Fibroblast of skin of scalp (primary cell): Measurements from ENCODE around the gene PPIC.
"Not testable (repeated sequence)": the region's sequence is repeated elsewhere in the genome, so short reads cannot be mapped to it uniquely, and the experiment has no call there.

Experiments used
- DNase-seq: peaks from one replicate; pipeline ENCODE4 v3.0.0-alpha.2; 2013

PPIC gene

GRCh38 chr5:123007754-123008153, 28.8 kb downstream of the PPIC start:
- no peak for DNase-seq

DNA sequence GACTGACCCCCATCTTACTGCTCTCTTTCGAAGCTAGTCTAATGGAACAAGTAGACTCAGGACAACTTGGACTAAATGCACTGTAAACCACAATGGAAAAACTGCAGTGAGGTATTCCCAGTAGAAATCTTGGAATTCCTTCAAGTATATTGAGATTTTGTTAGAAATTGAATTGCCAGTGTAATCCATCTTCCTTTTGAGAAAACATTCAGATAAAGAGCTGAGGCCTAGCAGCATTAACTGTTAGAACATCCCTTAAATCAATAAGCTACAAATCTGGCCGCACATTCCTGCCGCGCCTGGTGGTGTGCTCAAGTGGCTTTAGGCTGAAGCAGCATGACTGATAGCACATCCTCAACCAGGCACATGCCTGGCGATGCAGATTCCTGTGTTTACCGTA, 29.3 kb downstream of the PPIC start:
- peak; percentile 23 for DNase-seq

DNA sequence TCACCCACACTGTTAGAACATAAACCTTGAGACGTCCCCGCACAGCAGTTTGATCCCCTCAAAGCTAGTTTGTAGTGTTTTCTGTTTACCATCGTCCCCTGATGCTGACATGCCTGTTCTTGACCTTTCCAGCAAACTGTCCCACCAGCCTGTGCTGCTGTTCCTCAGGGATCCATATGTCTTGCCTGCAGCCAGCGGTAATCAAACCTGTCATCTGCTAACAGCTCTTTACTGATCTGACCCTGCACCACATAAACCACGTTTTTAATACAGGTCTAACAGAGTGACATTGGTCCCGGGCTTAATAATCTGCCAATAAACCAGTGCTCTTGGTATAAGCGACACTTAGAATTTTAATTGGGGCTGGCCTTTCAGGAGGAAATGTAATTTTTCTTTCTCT, 34.7 kb downstream of the PPIC start:
- DNase-seq = no peak

GRCh38 chr5:123000731-123001130, 35.8 kb downstream of the PPIC start:
- no peak for DNase-seq

GRCh38 chr5:122999947-123000563, 36.5 kb downstream of the PPIC start:
- peak; percentile 39 for DNase-seq

DNA sequence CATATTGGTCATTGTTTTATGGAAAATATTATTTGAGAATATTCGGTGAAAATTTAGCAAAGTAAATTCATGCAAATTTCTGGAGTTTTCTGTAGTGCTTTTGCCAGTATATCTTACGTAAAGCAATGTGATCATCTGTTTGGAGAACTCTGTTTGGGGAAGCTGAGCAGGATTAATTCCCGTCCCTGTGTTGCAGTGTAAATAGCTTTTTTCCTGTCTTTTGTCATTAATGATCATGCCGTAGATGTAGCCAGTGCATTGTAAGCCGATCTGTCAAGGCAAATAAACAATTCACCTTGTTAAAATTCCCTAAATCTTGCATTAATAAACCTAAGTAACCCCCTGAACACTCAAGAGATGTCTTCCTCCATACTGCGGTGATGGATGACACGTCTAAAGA, 39.2 kb downstream of the PPIC start:
- DNase-seq = no peak

DNA sequence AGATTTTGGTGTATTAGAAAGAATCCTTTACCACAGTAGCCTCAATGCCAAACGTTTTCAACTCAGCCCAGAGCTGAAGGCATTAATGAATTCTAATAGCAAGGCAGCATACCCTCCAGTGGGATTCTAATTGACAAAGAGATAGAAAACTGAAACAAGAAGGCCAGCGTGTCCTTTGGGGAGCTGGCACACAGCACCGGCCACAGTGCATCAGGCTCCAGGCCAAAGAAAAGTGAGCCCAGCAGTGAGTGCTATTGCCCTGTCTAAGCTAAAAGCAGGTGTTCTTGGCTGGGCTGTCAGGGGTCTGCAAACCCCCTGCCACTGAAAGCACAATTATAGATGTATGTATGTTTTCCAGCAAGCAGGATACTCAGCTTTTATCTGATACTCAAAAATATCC, 40.4 kb downstream of the PPIC start:
- DNase-seq = no peak

DNA sequence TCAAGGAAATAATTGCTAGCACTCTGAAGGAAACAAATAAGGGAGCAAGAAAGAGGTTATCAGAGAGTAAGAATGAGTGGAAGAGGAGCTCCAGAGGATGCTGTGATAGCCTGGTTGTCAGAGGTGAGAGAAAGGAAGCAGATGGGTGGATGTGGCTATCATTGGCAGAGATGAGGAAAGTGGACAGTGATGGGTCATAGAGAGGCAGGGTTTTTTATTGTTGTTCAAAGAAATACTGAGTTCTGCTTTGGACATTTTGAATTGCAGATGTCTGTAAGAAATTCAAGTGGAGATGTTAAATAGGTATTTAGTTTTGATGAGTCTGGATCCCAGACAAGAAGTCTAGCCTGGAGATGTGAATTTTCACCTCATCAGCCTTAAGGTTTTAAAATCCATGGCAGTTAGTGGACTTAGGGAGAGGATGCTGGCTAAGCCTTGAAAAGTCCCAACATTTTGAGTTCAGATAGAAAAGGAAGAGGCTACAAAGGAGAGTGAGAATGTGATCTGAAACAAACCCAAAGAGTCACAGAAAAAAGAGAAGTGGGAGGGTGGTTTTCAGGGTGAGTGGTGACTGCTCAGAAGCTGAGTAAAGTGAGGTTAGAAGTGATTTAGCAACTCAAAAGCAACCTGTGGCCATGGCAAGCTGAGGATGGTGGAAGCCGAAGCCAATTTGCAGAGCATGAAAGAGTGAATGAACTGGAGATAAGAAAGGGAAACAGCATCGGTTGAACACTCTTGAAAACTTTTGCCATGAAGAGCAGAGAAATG, 50.4 kb downstream of the PPIC start:
- DNase-seq = no peak

DNA sequence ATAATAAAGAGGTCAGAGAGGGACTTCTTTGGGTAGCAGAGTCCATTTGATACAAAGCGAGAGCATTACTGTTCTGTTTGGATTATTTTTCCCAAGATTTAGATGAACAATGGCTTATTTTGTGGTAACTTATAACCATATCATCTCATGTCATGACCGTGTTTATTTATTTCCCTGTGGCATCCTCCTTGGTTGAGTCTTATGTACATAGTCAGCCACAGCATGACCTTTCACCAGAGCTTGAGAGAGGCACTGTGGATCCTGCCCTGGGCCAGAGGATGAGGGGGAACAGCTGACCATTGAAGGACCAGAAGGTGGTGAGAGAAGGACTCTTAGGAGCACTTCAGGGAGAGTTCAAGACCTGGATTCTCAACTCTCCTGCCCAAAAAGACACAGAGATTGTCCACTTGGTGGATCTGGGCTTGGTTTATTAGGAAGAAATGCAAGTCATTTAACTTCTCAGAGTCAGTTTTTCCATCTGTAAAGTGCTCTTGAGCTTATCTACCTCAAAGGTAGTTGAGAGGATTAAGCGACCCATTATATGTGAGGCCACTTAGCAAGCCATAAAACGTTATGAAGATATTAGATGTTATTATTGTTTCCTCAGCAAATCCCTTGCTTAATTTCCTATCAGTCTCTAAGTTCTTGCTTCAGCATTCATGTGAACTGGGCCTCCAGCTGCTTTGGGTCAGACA, 51.4 kb downstream of the PPIC start:
- no peak for DNase-seq

DNA sequence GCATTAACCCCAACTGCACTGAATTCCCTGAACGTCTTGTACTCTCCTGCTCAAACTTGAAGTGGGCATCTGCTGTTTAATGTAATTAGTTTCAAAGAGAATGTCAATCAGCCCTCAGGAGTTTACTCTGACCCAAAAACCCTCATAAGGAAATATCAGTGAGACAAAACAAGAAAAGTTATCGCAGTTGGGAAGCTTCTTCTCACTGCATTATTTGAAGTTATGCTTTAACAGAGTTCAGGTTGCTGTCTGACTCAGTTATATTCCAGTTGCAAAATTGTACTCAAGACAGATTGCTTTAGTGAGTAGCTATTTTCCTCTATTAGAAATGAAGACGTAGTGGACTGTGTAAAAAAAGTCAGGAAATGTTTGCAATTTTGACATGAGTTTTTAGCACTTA, 52.1 kb downstream of the PPIC start:
- no peak for DNase-seq

DNA sequence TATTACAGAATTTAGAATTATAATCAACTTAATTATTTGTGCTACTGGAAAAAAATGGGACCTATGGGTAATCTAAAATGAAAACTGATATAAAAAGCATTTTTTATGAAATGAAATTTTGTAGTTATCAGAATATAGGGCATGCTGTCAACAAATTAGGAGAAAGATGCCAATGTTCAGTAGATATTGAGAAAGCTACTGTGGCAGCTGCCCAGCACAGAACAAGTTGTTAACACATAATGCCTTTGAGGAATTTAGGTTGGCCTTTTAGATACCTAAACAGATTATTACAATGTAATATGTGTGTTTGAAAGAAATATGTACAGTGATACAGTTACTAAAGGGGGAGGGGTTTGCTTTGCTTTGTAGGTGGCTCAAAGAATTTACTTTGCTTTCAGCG, 54.1 kb downstream of the PPIC start:
- no peak for DNase-seq

DNA sequence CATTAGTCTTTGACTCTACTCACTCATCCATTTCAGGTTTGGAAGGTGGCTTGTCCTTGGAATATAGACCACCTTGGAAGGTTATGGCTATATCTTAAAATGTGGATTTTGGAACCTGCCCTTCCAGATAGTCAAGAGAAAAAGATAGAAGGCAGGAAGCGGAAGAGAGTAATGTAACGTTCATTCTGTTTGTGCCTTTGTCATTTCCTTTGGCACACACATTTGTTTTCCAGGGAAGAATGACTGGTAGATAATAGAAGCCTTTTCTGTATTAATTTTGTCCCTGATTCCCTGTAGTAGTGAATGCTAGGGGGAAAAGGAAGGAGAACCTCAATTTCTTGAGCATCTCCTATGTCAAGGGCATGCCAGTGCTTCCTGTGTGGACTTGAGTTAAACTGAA, 54.7 kb downstream of the PPIC start:
- DNase-seq = no peak

GRCh38 chr5:122978644-122979297, 57.8 kb downstream of the PPIC start:
- no peak for DNase-seq

DNA sequence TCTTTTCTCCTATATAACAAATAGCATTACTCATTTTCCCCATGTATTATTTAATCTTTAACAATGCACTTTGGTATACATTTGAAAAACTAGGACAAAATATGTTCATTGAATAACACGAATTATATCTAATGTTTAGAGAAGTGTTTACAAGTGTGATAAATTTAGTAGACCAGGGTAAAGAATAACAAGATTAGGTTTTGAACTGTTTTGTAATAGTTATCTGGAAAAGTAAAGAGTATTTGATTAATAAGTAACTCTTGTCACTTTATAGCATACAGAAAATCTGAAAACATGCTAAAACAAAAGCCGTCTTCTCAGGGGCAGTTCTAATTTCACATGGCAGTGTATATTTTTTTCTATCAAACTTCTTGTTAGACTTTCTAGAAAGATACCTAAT, 58.5 kb downstream of the PPIC start:
- no peak for DNase-seq

DNA sequence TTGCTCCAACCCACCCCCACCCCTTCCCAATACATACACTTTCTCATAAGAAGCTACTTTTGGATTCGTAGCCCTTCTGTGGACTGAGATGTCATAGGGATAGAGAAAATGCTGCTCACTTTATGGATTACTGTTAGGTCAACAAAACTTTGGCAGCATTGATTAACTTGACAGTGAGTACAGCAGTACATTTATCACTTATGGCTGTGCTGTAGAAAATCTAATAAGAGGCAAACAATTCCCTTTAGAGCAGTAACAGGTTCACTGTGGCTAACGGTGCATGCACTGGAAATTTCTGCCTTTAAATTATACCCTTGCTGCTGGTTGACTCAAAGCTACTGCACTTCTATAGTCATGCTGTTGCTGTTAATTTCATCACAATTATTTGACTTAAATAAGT, 59.2 kb downstream of the PPIC start:
- no peak for DNase-seq

DNA sequence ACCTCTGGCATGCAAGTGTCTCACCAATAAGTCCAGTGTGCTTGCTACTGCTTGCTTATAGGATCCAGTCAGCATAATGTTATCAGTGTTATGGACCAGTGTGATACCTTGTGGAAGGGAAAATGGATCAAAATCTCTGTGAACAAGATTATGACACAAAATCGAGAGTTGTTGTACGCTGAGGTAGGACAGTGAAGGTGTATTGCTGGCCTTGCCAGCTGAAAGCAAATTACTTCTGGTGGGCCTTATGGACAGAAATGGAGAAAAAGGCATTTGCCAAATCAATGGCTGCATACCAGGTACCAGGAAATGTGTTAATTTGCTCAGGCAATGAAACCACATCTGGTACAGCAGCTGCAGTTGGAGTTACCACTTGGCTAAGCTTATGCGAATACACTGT, 62.3 kb downstream of the PPIC start:
- not testable (repeated sequence) for DNase-seq

GRCh38 chr5:122973759-122974158, 62.8 kb downstream of the PPIC start:
- DNase-seq = not testable (repeated sequence)
